ENCODE measurements around the gene PLGRKT.

DNA sequence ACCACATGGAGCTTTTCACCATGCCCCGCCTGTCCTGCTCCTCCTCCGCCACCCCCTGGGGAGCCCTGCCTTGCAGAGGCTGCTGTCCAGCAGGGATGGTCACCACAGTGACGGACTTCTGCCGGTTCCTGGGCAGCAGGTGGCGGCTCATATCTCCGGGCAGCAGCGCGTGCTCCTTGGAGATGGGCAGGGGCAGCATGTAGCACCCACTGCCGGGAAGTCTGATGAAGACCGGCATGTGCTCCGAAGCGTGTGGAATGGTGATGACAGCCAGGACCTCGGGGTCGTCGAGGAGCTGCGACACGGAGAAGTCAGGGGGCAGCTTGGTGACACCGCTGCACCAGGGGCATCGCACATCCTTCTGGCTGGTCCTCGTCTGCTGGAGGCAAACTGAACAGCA, 19.2 kb downstream of the PLGRKT start:
- TF ChIP-seq, protein P1, sequence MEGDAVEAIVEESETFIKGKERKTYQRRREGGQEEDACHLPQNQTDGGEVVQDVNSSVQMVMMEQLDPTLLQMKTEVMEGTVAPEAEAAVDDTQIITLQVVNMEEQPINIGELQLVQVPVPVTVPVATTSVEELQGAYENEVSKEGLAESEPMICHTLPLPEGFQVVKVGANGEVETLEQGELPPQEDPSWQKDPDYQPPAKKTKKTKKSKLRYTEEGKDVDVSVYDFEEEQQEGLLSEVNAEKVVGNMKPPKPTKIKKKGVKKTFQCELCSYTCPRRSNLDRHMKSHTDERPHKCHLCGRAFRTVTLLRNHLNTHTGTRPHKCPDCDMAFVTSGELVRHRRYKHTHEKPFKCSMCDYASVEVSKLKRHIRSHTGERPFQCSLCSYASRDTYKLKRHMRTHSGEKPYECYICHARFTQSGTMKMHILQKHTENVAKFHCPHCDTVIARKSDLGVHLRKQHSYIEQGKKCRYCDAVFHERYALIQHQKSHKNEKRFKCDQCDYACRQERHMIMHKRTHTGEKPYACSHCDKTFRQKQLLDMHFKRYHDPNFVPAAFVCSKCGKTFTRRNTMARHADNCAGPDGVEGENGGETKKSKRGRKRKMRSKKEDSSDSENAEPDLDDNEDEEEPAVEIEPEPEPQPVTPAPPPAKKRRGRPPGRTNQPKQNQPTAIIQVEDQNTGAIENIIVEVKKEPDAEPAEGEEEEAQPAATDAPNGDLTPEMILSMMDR (conservative IDR thresholded peaks at IDR 0.05): no peak
- TF ChIP-seq EZH2 (IDR thresholded peaks at IDR 0.05; ENCODE audit: low read depth): no peak

Data from PC-9 (cell line).